Endodermal cell (in vitro differentiated cells): ENCODE measurements around the gene ATP6V1G3. TPM values are rescaled to one million over a fixed set of nuclear protein-coding genes. Genes with fewer than 3 reads are reported as not detected.

Experiments used
- DNase-seq: peaks from one replicate; pipeline ENCODE4 v3.0.0-alpha.2; 2017
- H3K27ac ChIP-seq: 2 replicates; pipeline ENCODE4 v1.5.1; 2013; ENCODE audit warnings: mild to moderate bottlenecking, low read depth, low read length, moderate library complexity
- H3K27me3 ChIP-seq: 2 replicates; pipeline ENCODE4 v1.6.1; 2013; ENCODE audit warnings: mild to moderate bottlenecking, low read length, moderate library complexity; ENCODE audit not compliant: insufficient read depth, control insufficient read depth, poor library complexity, severe bottlenecking
- H3K36me3 ChIP-seq: 2 replicates; pipeline ENCODE4 v1.7.0; 2013; ENCODE audit warnings: mild to moderate bottlenecking, low read length, moderate library complexity; ENCODE audit not compliant: control insufficient read depth, insufficient read depth
- H3K4me1 ChIP-seq: one replicate; pipeline ENCODE4 v1.7.0; 2013; ENCODE audit warnings: low read length; ENCODE audit not compliant: control insufficient read depth, insufficient read depth
- H3K4me3 ChIP-seq: 2 replicates; pipeline ENCODE4 v1.5.1; 2013; ENCODE audit warnings: mild to moderate bottlenecking, low read length, moderate library complexity
- H3K9ac ChIP-seq: 2 replicates; pipeline ENCODE4 v1.6.1; 2013; ENCODE audit warnings: mild to moderate bottlenecking, low read length, moderate library complexity; ENCODE audit not compliant: poor library complexity, severe bottlenecking; ENCODE audit errors: extremely low read depth
- H3K9me3 ChIP-seq: 2 replicates; pipeline ENCODE4 v1.6.1; 2013; ENCODE audit warnings: mild to moderate bottlenecking, low read length, moderate library complexity; ENCODE audit not compliant: control insufficient read depth
- H3K27ac Mint-ChIP-seq: 2 replicates; pipeline ENCODE4 v1.8.0; 2020; ENCODE audit warnings: mixed read lengths
- H3K27me3 Mint-ChIP-seq: 2 replicates; pipeline ENCODE4 v1.8.0; 2021; ENCODE audit warnings: mild to moderate bottlenecking, mixed read lengths; ENCODE audit not compliant: insufficient read depth
- H3K36me3 Mint-ChIP-seq: 2 replicates; pipeline ENCODE4 v1.8.0; 2020; ENCODE audit warnings: low read depth, mixed read lengths
- H3K4me1 Mint-ChIP-seq: 2 replicates; pipeline ENCODE4 v1.8.0; 2020; ENCODE audit warnings: mixed read lengths
- H3K4me3 Mint-ChIP-seq: 2 replicates; pipeline ENCODE4 v1.8.0; 2020; ENCODE audit warnings: mild to moderate bottlenecking, moderate library complexity, mixed read lengths
- H3K9me3 Mint-ChIP-seq: 2 replicates; pipeline ENCODE4 v1.8.0; 2020; ENCODE audit warnings: mild to moderate bottlenecking, mixed read lengths
- WGBS, 2 experiments: methylation state at CpG; one replicate each; pipeline versions ENCODE4 v1.1.5 to v1.1.7; 2013; ENCODE audit warnings: missing lambda C conversion rate in 2 of 2, mixed read lengths in 1 of 2; ENCODE audit not compliant: insufficient coverage in 1 of 2, insufficient read length in 1 of 2; 5-methylcytosine and 5-hydroxymethylcytosine counted together
- total RNA-seq, 2 donors: library from RNA; stranded (reverse); fragmentation: NEBNext Ultra II Directional in 1 of 2; extraction: Animal tissue kit (Norgen Biotek cat#: 25700) in 1 of 2; gene quantifications; 2 replicates in 1 of 2; 3 replicates in 1 of 2; pipeline ENCODE4 v1.2.1, GENCODE V29; 2021
- TF ChIP-seq, protein P1 (sequence below): fragments of 200-600 bp; sonication (generic); conservative IDR thresholded peaks from 2 replicates; pipeline ENCODE4 v1.5.0; 2021; ENCODE audit warnings: antibody characterized with exemption, mild to moderate bottlenecking

The ATP6V1G3 gene
- total RNA-seq, 2 donors from 2014 or later: 0.62 to 1.5 TPM

DNA sequence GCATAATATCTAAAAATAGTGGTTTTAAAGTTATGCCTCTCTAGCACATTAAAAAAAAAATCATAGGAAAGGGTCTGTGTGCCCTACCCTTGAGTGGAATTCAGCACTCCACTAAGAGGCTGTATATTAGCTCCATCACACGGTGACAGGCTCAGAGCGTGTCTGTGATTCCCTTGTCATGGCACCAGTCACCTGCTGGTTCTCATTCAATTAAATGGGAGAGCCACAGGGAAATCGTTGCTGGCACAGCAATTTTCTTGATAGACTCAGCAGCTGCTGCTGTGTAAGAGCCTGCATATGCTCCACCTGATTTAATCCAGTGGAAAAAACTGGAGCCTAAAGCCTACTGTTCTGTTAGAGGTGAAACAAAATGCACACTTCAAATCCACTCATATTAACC is 9.5 kb downstream of the ATP6V1G3 start:
- WGBS, 2 experiments: 71 to 83% methylated on average over 3 of the region's 3 CpGs
- H3K9ac ChIP-seq: no peak overlapping the region
- no peak for DNase-seq
- H3K27me3 Mint-ChIP-seq: no peaks in the 10 kb centered on the region
- peaks cover 27% of the 10 kb centered on the region for H3K4me1 Mint-ChIP-seq
- no peaks in the 10 kb centered on the region for H3K9me3 Mint-ChIP-seq
- H3K27ac Mint-ChIP-seq: no peak overlapping the region
- H3K27me3 ChIP-seq: no peaks in the 10 kb centered on the region
- H3K36me3 ChIP-seq: no peaks in the 10 kb centered on the region
- H3K27ac ChIP-seq: peak overlapping the region; percentile 26
- H3K4me3 ChIP-seq: no peak overlapping the region
- H3K4me1 ChIP-seq: peaks cover 15% of the 10 kb centered on the region
- H3K36me3 Mint-ChIP-seq: no peaks in the 10 kb centered on the region
- TF ChIP-seq, protein P1, sequence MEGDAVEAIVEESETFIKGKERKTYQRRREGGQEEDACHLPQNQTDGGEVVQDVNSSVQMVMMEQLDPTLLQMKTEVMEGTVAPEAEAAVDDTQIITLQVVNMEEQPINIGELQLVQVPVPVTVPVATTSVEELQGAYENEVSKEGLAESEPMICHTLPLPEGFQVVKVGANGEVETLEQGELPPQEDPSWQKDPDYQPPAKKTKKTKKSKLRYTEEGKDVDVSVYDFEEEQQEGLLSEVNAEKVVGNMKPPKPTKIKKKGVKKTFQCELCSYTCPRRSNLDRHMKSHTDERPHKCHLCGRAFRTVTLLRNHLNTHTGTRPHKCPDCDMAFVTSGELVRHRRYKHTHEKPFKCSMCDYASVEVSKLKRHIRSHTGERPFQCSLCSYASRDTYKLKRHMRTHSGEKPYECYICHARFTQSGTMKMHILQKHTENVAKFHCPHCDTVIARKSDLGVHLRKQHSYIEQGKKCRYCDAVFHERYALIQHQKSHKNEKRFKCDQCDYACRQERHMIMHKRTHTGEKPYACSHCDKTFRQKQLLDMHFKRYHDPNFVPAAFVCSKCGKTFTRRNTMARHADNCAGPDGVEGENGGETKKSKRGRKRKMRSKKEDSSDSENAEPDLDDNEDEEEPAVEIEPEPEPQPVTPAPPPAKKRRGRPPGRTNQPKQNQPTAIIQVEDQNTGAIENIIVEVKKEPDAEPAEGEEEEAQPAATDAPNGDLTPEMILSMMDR: no peak
- H3K4me3 Mint-ChIP-seq: no peak overlapping the region
- H3K9me3 ChIP-seq: no peaks in the 10 kb centered on the region

DNA sequence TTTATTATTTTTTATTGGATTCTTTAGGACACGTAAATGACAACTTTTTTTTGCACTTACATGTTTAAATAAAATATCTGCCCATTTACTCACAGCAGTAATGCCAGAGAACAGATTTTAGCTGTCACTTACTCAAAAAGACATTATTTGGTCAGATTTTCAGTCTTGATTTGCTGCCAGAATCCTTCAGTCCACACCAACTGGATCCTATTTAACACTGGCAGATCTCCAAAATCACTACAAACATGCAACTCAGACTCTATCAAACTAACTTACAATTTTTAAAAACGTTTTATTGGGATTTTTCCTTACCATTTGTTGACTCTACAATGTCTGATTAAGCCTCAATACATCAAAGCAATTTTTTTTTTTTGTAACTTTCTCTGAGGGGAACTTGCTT is 11.1 kb downstream of the ATP6V1G3 start:
- H3K27ac Mint-ChIP-seq: no peak overlapping the region
- TF ChIP-seq, protein P1: no peak
- Histone ChIP-seq H3K4me3 (peak overlapping the region; percentile 46), H3K9ac (no peak overlapping the region), H3K27me3 (no peaks in the 10 kb centered on the region), H3K27ac (no peak overlapping the region), H3K4me1 (peaks cover 11% of the 10 kb centered on the region), H3K9me3 (no peaks in the 10 kb centered on the region), H3K36me3 (no peaks in the 10 kb centered on the region)
- peaks cover 24% of the 10 kb centered on the region for H3K4me1 Mint-ChIP-seq
- H3K9me3 Mint-ChIP-seq: no peaks in the 10 kb centered on the region
- DNase-seq: no peak
- H3K27me3 Mint-ChIP-seq: no peaks in the 10 kb centered on the region
- 40 to 66% methylated on average over 1 to 2 of the region's 2 CpGs for WGBS, 2 experiments
- no peak overlapping the region for H3K4me3 Mint-ChIP-seq
- no peaks in the 10 kb centered on the region for H3K36me3 Mint-ChIP-seq

- TF ChIP-seq, protein P1: no peak
- WGBS, 2 experiments: 83% methylated on average over 1 of the region's 1 CpG; no CpG with 5 or more reads in 1 of the 2 experiments
- H3K27me3 ChIP-seq: no peaks in the 10 kb centered on the region
- H3K9ac ChIP-seq: no peak overlapping the region
- no peak overlapping the region for H3K27ac ChIP-seq
- Mint-ChIP-seq H3K27ac (no peak overlapping the region), H3K27me3 (no peaks in the 10 kb centered on the region), H3K9me3 (no peaks in the 10 kb centered on the region), H3K36me3 (no peaks in the 10 kb centered on the region), H3K4me1 (peaks cover 23% of the 10 kb centered on the region), H3K4me3 (no peak overlapping the region)
- no peak overlapping the region for H3K4me3 ChIP-seq
- peaks cover 11% of the 10 kb centered on the region for H3K4me1 ChIP-seq
- H3K9me3 ChIP-seq: no peaks in the 10 kb centered on the region
- no peaks in the 10 kb centered on the region for H3K36me3 ChIP-seq
- no peak for DNase-seq
Measured at GRCh38 chr1:198528364-198528763, 12.1 kb downstream of the ATP6V1G3 start.
